ENCODE data around the gene SH3YL1. TPM values are rescaled to one million over a fixed set of nuclear protein-coding genes. Genes with fewer than 3 reads are reported as not detected.

The SH3YL1 gene
- total and polyA plus RNA-seq, 2 experiments from 2014 or later = 35.6 to 45.8 TPM

DNA sequence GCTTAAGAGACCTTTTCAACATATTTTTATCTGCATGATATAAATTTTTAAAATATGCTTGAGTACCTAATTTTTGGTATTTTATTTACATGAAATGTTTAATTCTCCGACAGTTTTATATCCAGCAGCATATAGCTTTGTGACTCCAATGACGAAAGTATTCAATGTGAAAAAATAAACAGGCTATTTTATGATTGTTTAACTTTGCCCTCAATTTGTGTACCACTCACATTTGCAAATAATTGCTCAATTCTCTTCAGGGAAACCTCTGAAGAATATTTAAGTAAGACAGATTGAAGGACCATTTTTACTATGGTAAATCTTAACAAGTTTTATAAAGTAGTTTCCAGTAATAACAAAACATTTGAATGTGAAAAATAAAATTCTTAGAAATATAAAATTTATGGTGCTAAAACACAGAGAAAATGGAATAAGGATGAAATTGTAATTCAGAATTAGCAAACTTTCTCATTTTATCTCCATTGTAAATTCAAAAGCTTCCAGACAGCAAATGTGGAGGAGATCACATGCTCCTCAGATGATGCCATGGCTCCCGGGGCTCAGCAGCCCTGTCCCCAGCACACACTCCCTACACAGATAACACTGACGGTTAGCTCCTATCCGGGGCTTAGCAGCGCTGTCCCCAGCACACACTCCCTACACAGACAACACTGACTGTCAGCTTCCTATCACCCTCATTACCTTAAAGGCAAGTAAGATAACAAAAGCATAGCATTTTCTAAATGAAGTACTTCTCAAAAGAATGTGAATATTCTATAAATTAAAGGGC lies 39.7 kb downstream of the SH3YL1 start:
- Histone ChIP-seq H3K4me2 (no peak overlapping the region), H3K4me3 (no peak overlapping the region), H4K20me1 (replicated peaks; ENCODE audit: insufficient read depth) (no peaks in the 10 kb centered on the region), H3K4me1 (ENCODE audit: insufficient read depth) (no peaks in the 10 kb centered on the region), H3K79me2 (replicated peaks; ENCODE audit: insufficient read depth) (no peaks in the 10 kb centered on the region), H2AFZ (no peak overlapping the region), H3K9me2 (ENCODE audit: insufficient read depth) (no peaks in the 10 kb centered on the region), H3K27me3 (ENCODE audit: insufficient read depth) (no peaks in the 10 kb centered on the region), H3K27ac (ENCODE audit: low read depth) (no peak overlapping the region), H3K36me3 (ENCODE audit: insufficient read depth) (peaks cover 5% of the 10 kb centered on the region; the same call in 1 of the 2 replicates), H3F3A (replicated peaks; ENCODE audit: low read depth) (no peaks in the 10 kb centered on the region)
- Mint-ChIP-seq H3K27me3 (ENCODE audit: insufficient read depth, low read depth, poor library complexity) (no peaks in the 10 kb centered on the region), H3K4me3 (no peak overlapping the region), H3K36me3 (ENCODE audit: low read depth) (peaks cover 26% of the 10 kb centered on the region; the same call in 2 of the 3 replicates), H3K4me1 (no peaks in the 10 kb centered on the region), H3K9me3 (no peaks in the 10 kb centered on the region), H3K27ac (no peak overlapping the region)
- TF ChIP-seq EZH2 (IDR thresholded peaks at IDR 0.05; ENCODE audit: low read depth, unreplicated experiment) (no peak), JUNB (IDR thresholded peaks at IDR 0.05; ENCODE audit: unreplicated experiment) (no peak), CREB1 (CRISPR knock-in tag; IDR thresholded peaks at IDR 0.05; ENCODE audit: low read depth) (no peak), EZH2phosphoT487 (IDR thresholded peaks at IDR 0.05; ENCODE audit: unreplicated experiment) (no peak), POLR2AphosphoS5 (IDR thresholded peaks at IDR 0.05; ENCODE audit: low read depth) (no peak), ZNF331 (CRISPR knock-in tag; IDR thresholded peaks at IDR 0.05; ENCODE audit: low read depth) (no peak), ZNF114 (CRISPR knock-in tag; IDR thresholded peaks at IDR 0.05) (no peak), NANOG (IDR thresholded peaks at IDR 0.05; ENCODE audit: borderline replicate concordance) (no peak), STAT1 (IDR thresholded peaks at IDR 0.05; ENCODE audit: unreplicated experiment) (no peak)
- TF ChIP-seq, protein P1, sequence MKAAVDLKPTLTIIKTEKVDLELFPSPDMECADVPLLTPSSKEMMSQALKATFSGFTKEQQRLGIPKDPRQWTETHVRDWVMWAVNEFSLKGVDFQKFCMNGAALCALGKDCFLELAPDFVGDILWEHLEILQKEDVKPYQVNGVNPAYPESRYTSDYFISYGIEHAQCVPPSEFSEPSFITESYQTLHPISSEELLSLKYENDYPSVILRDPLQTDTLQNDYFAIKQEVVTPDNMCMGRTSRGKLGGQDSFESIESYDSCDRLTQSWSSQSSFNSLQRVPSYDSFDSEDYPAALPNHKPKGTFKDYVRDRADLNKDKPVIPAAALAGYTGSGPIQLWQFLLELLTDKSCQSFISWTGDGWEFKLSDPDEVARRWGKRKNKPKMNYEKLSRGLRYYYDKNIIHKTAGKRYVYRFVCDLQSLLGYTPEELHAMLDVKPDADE (IDR thresholded peaks at IDR 0.05) = no peak
- TF ChIP-seq, protein P2, sequence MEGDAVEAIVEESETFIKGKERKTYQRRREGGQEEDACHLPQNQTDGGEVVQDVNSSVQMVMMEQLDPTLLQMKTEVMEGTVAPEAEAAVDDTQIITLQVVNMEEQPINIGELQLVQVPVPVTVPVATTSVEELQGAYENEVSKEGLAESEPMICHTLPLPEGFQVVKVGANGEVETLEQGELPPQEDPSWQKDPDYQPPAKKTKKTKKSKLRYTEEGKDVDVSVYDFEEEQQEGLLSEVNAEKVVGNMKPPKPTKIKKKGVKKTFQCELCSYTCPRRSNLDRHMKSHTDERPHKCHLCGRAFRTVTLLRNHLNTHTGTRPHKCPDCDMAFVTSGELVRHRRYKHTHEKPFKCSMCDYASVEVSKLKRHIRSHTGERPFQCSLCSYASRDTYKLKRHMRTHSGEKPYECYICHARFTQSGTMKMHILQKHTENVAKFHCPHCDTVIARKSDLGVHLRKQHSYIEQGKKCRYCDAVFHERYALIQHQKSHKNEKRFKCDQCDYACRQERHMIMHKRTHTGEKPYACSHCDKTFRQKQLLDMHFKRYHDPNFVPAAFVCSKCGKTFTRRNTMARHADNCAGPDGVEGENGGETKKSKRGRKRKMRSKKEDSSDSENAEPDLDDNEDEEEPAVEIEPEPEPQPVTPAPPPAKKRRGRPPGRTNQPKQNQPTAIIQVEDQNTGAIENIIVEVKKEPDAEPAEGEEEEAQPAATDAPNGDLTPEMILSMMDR (conservative IDR thresholded peaks at IDR 0.05; ENCODE audit: low read depth in 2 of 2) = no peak
- TF ChIP-seq, protein P3, sequence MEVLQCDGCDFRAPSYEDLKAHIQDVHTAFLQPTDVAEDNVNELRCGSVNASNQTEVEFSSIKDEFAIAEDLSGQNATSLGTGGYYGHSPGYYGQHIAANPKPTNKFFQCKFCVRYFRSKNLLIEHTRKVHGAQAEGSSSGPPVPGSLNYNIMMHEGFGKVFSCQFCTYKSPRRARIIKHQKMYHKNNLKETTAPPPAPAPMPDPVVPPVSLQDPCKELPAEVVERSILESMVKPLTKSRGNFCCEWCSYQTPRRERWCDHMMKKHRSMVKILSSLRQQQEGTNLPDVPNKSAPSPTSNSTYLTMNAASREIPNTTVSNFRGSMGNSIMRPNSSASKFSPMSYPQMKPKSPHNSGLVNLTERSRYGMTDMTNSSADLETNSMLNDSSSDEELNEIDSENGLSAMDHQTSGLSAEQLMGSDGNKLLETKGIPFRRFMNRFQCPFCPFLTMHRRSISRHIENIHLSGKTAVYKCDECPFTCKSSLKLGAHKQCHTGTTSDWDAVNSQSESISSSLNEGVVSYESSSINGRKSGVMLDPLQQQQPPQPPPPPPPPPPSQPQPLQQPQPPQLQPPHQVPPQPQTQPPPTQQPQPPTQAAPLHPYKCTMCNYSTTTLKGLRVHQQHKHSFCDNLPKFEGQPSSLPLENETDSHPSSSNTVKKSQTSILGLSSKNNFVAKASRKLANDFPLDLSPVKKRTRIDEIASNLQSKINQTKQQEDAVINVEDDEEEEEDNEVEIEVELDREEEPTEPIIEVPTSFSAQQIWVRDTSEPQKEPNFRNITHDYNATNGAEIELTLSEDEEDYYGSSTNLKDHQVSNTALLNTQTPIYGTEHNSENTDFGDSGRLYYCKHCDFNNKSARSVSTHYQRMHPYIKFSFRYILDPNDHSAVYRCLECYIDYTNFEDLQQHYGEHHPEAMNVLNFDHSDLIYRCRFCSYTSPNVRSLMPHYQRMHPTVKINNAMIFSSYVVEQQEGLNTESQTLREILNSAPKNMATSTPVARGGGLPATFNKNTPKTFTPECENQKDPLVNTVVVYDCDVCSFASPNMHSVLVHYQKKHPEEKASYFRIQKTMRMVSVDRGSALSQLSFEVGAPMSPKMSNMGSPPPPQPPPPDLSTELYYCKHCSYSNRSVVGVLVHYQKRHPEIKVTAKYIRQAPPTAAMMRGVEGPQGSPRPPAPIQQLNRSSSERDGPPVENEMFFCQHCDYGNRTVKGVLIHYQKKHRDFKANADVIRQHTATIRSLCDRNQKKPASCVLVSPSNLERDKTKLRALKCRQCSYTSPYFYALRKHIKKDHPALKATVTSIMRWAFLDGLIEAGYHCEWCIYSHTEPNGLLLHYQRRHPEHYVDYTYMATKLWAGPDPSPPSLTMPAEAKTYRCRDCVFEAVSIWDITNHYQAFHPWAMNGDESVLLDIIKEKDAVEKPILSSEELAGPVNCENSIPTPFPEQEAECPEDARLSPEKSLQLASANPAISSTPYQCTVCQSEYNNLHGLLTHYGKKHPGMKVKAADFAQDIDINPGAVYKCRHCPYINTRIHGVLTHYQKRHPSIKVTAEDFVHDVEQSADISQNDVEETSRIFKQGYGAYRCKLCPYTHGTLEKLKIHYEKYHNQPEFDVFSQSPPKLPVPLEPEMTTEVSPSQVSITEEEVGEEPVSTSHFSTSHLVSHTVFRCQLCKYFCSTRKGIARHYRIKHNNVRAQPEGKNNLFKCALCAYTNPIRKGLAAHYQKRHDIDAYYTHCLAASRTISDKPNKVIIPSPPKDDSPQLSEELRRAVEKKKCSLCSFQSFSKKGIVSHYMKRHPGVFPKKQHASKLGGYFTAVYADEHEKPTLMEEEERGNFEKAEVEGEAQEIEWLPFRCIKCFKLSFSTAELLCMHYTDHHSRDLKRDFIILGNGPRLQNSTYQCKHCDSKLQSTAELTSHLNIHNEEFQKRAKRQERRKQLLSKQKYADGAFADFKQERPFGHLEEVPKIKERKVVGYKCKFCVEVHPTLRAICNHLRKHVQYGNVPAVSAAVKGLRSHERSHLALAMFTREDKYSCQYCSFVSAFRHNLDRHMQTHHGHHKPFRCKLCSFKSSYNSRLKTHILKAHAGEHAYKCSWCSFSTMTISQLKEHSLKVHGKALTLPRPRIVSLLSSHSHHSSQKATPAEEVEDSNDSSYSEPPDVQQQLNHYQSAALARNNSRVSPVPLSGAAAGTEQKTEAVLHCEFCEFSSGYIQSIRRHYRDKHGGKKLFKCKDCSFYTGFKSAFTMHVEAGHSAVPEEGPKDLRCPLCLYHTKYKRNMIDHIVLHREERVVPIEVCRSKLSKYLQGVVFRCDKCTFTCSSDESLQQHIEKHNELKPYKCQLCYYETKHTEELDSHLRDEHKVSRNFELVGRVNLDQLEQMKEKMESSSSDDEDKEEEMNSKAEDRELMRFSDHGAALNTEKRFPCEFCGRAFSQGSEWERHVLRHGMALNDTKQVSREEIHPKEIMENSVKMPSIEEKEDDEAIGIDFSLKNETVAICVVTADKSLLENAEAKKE (CRISPR knock-in tag; IDR thresholded peaks at IDR 0.05) = no peak
- TF ChIP-seq, protein P4, sequence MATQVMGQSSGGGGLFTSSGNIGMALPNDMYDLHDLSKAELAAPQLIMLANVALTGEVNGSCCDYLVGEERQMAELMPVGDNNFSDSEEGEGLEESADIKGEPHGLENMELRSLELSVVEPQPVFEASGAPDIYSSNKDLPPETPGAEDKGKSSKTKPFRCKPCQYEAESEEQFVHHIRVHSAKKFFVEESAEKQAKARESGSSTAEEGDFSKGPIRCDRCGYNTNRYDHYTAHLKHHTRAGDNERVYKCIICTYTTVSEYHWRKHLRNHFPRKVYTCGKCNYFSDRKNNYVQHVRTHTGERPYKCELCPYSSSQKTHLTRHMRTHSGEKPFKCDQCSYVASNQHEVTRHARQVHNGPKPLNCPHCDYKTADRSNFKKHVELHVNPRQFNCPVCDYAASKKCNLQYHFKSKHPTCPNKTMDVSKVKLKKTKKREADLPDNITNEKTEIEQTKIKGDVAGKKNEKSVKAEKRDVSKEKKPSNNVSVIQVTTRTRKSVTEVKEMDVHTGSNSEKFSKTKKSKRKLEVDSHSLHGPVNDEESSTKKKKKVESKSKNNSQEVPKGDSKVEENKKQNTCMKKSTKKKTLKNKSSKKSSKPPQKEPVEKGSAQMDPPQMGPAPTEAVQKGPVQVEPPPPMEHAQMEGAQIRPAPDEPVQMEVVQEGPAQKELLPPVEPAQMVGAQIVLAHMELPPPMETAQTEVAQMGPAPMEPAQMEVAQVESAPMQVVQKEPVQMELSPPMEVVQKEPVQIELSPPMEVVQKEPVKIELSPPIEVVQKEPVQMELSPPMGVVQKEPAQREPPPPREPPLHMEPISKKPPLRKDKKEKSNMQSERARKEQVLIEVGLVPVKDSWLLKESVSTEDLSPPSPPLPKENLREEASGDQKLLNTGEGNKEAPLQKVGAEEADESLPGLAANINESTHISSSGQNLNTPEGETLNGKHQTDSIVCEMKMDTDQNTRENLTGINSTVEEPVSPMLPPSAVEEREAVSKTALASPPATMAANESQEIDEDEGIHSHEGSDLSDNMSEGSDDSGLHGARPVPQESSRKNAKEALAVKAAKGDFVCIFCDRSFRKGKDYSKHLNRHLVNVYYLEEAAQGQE (IDR thresholded peaks at IDR 0.05; ENCODE audit: unreplicated experiment) = no peak
- no peak for ATAC-seq
- DNase-seq (ENCODE audit: low spot score) = no peak
